IMR-90 (cell line): ENCODE measurements around the gene DAAM2.

Experiments used
- CEBPB ChIP-seq: IDR thresholded peaks from 2 replicates; pipeline ENCODE4 v1.6.1; 2012; ENCODE audit warnings: low read depth, low read length, improper control_type of control experiment
- CHD1 ChIP-seq: IDR thresholded peaks from 2 replicates; pipeline ENCODE4 v1.6.1; 2012; ENCODE audit warnings: low read depth, low read length, improper control_type of control experiment
- CTCF ChIP-seq: conservative IDR thresholded peaks from 2 replicates; pipeline ENCODE4 v1.5.1; 2012; ENCODE audit warnings: mild to moderate bottlenecking, low read depth, low read length, improper control_type of control experiment
- ELK1 ChIP-seq: fragments of 150-350 bp; IDR thresholded peaks from 2 replicates; pipeline ENCODE4 v1.6.1; 2016; ENCODE audit warnings: low read depth, mild to moderate bottlenecking, low read length, moderate library complexity, borderline replicate concordance
- FOS ChIP-seq: fragments of 150-350 bp; IDR thresholded peaks from 2 replicates; pipeline ENCODE4 v1.6.1; 2016; ENCODE audit warnings: low read depth, low read length
- MAFK ChIP-seq: IDR thresholded peaks from 2 replicates; pipeline ENCODE4 v1.6.1; 2012; ENCODE audit warnings: low read depth, low read length, improper control_type of control experiment
- MAZ ChIP-seq: IDR thresholded peaks from 2 replicates; pipeline ENCODE4 v1.6.1; 2012; ENCODE audit warnings: low read depth, mild to moderate bottlenecking, low read length, improper control_type of control experiment, moderate library complexity, borderline replicate concordance
- MXI1 ChIP-seq: IDR thresholded peaks from 2 replicates; pipeline ENCODE4 v1.6.1; 2012; ENCODE audit warnings: low read depth, mild to moderate bottlenecking, low read length, moderate library complexity, borderline replicate concordance
- NFE2L2 ChIP-seq: fragments of 150-350 bp; IDR thresholded peaks from 2 replicates; pipeline ENCODE4 v1.6.1; 2016; ENCODE audit warnings: low read depth, mild to moderate bottlenecking, low read length
- POLR2A ChIP-seq: IDR thresholded peaks from 2 replicates; pipeline ENCODE4 v1.6.1; 2012; ENCODE audit warnings: mild to moderate bottlenecking, low read depth, low read length
- RAD21 ChIP-seq: IDR thresholded peaks from 2 replicates; pipeline ENCODE4 v1.6.1; 2012; ENCODE audit warnings: low read length, improper control_type of control experiment
- RFX5 ChIP-seq: IDR thresholded peaks from 2 replicates; pipeline ENCODE4 v1.8.0; 2012; ENCODE audit warnings: low read depth, mild to moderate bottlenecking, low read length, moderate library complexity
- SMC3 ChIP-seq: fragments of 150-350 bp; IDR thresholded peaks from 2 replicates; pipeline ENCODE4 v1.6.1; 2016; ENCODE audit warnings: low read depth, mild to moderate bottlenecking, antibody characterized with exemption, low read length, moderate library complexity
- USF2 ChIP-seq: fragments of 150-350 bp; IDR thresholded peaks from 2 replicates; pipeline ENCODE4 v1.6.1; 2017; ENCODE audit warnings: mild to moderate bottlenecking, antibody characterized with exemption, low read length, low read depth

DNA sequence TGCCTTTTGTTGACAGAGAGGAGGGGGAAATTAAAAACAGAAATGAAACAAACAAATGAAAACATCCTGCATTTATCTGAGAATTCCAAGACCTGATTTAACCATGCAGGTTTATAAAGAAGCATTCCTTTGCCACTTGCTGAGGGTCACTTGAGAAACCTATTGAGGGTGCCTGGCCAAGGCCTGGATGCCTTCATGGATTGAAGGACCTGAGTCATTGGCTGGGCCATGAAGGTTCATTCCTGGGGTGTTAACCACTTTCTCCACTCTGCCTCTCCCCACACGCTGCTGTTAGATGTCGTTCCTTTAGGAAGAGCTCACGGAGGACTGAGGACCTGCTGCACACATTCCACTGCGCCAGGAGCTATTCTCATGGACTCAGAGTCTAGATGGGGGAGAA lies 49.7 kb downstream of the DAAM2 start:
- TF ChIP-seq FOS (no peak), RAD21 (no peak), CTCF (no peak), USF2 (no peak), POLR2A (no peak), ELK1 (no peak), CEBPB (no peak), RFX5 (no peak), CHD1 (no peak), SMC3 (no peak), MXI1 (no peak), MAFK (no peak), MAZ (no peak), NFE2L2 (no peak)
